Progenitor cell of endocrine pancreas (in vitro differentiated cells): ENCODE results near the gene SMAD5. TPM values are rescaled to one million over a fixed set of nuclear protein-coding genes. Genes with fewer than 3 reads are reported as not detected.
A peak's percentile ranks its signal among the peaks of the same experiment; 100 is the strongest.

Experiments used
- DNase-seq: peaks from one replicate; pipeline ENCODE4 v3.0.0; 2021; ENCODE audit warnings: low spot score; ENCODE audit not compliant: unreplicated experiment
- H3K27ac Mint-ChIP-seq: 2 replicates; pipeline ENCODE4 v1.8.0; 2021; ENCODE audit warnings: mild to moderate bottlenecking, moderate library complexity, mixed read lengths
- H3K27me3 Mint-ChIP-seq: 2 replicates; pipeline ENCODE4 v1.8.0; 2021; ENCODE audit warnings: mixed read lengths
- H3K36me3 Mint-ChIP-seq: 2 replicates; pipeline ENCODE4 v1.8.0; 2022; ENCODE audit warnings: mixed read lengths; ENCODE audit not compliant: insufficient read depth
- H3K4me1 Mint-ChIP-seq: 2 replicates; pipeline ENCODE4 v1.8.0; 2021; ENCODE audit warnings: low read depth, mixed read lengths
- H3K4me3 Mint-ChIP-seq: 2 replicates; pipeline ENCODE4 v1.8.0; 2021; ENCODE audit warnings: low read depth, mild to moderate bottlenecking, moderate library complexity, mixed read lengths
- H3K9me3 Mint-ChIP-seq: 2 replicates; pipeline ENCODE4 v1.8.0; 2021; ENCODE audit warnings: low read depth, mixed read lengths
- CTCF ChIP-seq: fragments of 200-600 bp; sonication (generic); IDR thresholded peaks from one replicate; pipeline ENCODE4 v1.5.0; 2021; ENCODE audit warnings: antibody characterized with exemption, mild to moderate bottlenecking; ENCODE audit not compliant: unreplicated experiment
- total RNA-seq: library from RNA; stranded (reverse); gene quantifications from 2 replicates; pipeline ENCODE4 v1.2.1, GENCODE V29; 2021

The SMAD5 gene
- total RNA-seq, 1 donor from 2014 or later: 92.3 TPM

DNA sequence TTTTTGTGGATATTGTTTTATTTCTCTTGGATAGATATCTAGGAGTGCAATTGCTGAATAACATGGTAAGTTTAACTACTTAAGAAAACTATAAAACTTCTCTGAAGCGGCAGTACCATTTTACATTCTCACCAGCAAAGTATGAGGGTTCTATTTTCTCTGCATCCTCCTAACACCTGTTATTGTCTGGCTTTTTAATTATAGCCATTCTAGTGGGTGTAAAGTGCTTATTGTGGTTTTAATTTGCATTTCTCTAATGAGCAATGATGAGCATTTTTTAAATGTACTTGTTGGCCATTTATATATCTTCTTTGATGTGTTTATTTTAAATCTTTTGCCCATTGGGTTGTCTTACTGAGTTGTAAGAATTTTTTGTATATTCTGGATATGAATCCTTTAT lies 31.6 kb downstream of the SMAD5 start:
- no peaks in the 10 kb centered on the region for H3K27me3 Mint-ChIP-seq
- no peak overlapping the region for H3K27ac Mint-ChIP-seq
- H3K4me3 Mint-ChIP-seq: no peak overlapping the region
- no peak for TF ChIP-seq CTCF
- no peak for DNase-seq
- no peaks in the 10 kb centered on the region for H3K9me3 Mint-ChIP-seq
- peaks cover 3% of the 10 kb centered on the region for H3K4me1 Mint-ChIP-seq
- H3K36me3 Mint-ChIP-seq: peaks cover 13% of the 10 kb centered on the region

- no peak overlapping the region for H3K27ac Mint-ChIP-seq
- no peaks in the 10 kb centered on the region for H3K4me1 Mint-ChIP-seq
- TF ChIP-seq CTCF: no peak
- peaks cover 17% of the 10 kb centered on the region for H3K36me3 Mint-ChIP-seq
- DNase-seq: no peak
- H3K27me3 Mint-ChIP-seq: no peaks in the 10 kb centered on the region
- H3K4me3 Mint-ChIP-seq: no peak overlapping the region
- H3K9me3 Mint-ChIP-seq: no peaks in the 10 kb centered on the region
Measured at GRCh38 chr5:136166909-136167308, 34.3 kb downstream of the SMAD5 start.

GRCh38 chr5:136169218-136169617 lies 36.6 kb downstream of the SMAD5 start:
- peaks cover 21% of the 10 kb centered on the region for H3K36me3 Mint-ChIP-seq
- H3K4me1 Mint-ChIP-seq: no peaks in the 10 kb centered on the region
- no peaks in the 10 kb centered on the region for H3K27me3 Mint-ChIP-seq
- no peak for TF ChIP-seq CTCF
- no peak for DNase-seq
- no peak overlapping the region for H3K27ac Mint-ChIP-seq
- H3K4me3 Mint-ChIP-seq: no peak overlapping the region
- H3K9me3 Mint-ChIP-seq: no peaks in the 10 kb centered on the region

- peak; percentile 65 for TF ChIP-seq CTCF
- peaks cover 22% of the 10 kb centered on the region for H3K36me3 Mint-ChIP-seq
Measured at GRCh38 chr5:136174021-136174659, 41.5 kb downstream of the SMAD5 start.

DNA sequence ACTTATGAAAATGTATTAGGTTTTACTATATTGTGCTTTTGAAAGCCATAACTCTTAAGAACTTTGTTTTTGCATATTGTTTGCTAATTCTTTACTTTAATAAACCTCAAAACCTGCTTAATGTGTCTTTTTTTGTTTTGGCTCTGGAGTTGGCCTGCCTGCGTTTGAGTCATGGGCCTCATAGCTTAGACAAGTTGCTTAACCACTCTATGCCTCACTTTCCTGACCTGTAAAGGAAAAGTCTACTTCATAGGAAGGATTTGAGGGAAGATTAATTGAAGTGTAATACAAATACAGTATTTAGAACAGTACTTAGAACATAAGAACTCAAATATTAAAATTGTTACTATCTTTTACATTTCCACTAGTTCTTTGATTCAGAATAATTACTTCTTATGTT lies 50.0 kb downstream of the SMAD5 start:
- no peaks in the 10 kb centered on the region for H3K27me3 Mint-ChIP-seq
- no peak overlapping the region for H3K27ac Mint-ChIP-seq
- peaks cover 13% of the 10 kb centered on the region for H3K36me3 Mint-ChIP-seq
- no peak for DNase-seq
- no peak for TF ChIP-seq CTCF
- H3K4me1 Mint-ChIP-seq: peaks cover 21% of the 10 kb centered on the region
- no peak overlapping the region for H3K4me3 Mint-ChIP-seq
- H3K9me3 Mint-ChIP-seq: no peaks in the 10 kb centered on the region

More at GRCh38 chr5:136174021-136174659, 41.5 kb downstream of the SMAD5 start:
- H3K4me1 Mint-ChIP-seq: no peaks in the 10 kb centered on the region
- H3K27ac Mint-ChIP-seq: no peak overlapping the region
- no peaks in the 10 kb centered on the region for H3K9me3 Mint-ChIP-seq
- no peak for DNase-seq
- no peaks in the 10 kb centered on the region for H3K27me3 Mint-ChIP-seq
- no peak overlapping the region for H3K4me3 Mint-ChIP-seq
